VCaP (cell line): ENCODE results near the gene ZDHHC11B.
"Not testable (repeated sequence)": the region's sequence is repeated elsewhere in the genome, so short reads cannot be mapped to it uniquely, and the experiment has no call there.

ENCODE experiments used
- H3K27ac ChIP-seq: fragments of 450-650 bp; 2 replicates; pipeline ENCODE4 v1.5.1; 2017
- TF ChIP-seq, protein P1 (sequence below): fragments of 450-650 bp; conservative IDR thresholded peaks from 2 replicates; pipeline ENCODE4 v1.5.1; 2017; ENCODE audit warnings: mild to moderate bottlenecking, moderate library complexity

ZDHHC11B gene

DNA sequence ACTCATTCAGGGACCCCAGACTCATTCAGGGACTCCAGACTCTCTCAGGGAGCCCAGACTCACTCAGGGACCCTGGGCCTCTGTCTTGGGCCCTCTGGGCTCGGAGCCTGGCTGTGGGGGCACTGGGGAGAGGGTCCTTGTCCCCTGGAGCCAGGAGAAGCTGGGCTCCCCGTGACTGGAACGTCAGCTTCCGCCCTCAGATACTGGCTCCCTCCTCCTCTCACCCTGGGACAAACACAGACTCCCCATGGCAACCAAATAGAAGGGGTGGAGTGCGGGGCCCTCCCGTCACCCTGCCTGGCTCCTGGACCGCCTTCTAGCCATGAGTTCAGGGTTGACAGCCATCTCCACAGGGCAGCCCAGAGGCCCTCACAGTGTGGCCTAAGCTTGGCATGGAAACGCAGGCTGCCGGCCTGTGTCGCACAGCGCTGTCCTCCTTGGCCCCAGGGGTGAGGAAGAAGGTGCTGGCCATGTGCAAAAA, 27.6 kb downstream of the ZDHHC11B start:
- no peak overlapping the region for H3K27ac ChIP-seq

DNA sequence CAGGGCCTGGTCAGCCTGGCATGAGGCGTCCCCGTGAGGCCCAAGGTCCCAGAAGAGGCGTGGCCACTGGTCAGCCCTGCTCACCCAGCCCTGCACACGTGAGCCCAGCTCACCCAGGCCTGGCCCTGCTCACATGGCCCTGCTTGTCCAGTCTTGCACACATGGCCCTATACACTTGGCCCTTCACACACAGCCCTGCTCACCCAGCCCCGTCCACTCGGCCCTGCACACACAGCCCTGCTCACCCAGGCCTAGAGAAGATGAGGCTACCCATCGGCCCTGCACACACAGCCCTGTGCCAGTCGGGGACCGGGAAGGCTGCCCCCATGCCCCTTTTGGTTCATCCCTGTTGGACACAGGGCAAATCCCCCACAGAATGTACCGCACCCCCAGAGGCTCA, 28.4 kb downstream of the ZDHHC11B start:
- TF ChIP-seq, protein P1, sequence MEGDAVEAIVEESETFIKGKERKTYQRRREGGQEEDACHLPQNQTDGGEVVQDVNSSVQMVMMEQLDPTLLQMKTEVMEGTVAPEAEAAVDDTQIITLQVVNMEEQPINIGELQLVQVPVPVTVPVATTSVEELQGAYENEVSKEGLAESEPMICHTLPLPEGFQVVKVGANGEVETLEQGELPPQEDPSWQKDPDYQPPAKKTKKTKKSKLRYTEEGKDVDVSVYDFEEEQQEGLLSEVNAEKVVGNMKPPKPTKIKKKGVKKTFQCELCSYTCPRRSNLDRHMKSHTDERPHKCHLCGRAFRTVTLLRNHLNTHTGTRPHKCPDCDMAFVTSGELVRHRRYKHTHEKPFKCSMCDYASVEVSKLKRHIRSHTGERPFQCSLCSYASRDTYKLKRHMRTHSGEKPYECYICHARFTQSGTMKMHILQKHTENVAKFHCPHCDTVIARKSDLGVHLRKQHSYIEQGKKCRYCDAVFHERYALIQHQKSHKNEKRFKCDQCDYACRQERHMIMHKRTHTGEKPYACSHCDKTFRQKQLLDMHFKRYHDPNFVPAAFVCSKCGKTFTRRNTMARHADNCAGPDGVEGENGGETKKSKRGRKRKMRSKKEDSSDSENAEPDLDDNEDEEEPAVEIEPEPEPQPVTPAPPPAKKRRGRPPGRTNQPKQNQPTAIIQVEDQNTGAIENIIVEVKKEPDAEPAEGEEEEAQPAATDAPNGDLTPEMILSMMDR: no peak
- H3K27ac ChIP-seq: no peak overlapping the region

More for the DNA sequence above, 27.6 kb downstream of the ZDHHC11B start:
- TF ChIP-seq, protein P1: no peak

DNA sequence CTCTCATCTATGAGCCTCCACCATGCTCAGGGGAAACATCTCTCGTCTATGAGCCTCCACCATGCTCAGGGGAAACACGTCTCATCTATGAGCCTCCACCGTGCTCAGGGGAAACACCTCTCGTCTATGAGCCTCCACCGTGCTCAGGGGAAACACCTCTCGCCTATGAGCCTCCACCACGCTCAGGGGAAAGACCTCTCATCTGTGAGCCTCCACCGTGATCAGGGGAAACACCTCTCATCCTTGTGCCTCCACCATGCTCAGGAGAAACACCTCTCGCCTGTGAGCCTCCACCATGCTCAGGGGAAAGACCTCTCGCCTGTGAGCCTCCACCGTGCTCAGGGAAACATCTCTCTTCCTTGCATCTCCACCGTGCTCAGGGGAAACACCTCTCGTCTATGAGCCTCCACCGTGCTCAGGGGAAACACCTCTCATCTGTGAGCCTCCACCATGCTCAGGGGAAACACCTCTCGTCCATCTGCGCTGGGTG, 30.3 kb downstream of the ZDHHC11B start:
- H3K27ac ChIP-seq: not testable (repeated sequence)

DNA sequence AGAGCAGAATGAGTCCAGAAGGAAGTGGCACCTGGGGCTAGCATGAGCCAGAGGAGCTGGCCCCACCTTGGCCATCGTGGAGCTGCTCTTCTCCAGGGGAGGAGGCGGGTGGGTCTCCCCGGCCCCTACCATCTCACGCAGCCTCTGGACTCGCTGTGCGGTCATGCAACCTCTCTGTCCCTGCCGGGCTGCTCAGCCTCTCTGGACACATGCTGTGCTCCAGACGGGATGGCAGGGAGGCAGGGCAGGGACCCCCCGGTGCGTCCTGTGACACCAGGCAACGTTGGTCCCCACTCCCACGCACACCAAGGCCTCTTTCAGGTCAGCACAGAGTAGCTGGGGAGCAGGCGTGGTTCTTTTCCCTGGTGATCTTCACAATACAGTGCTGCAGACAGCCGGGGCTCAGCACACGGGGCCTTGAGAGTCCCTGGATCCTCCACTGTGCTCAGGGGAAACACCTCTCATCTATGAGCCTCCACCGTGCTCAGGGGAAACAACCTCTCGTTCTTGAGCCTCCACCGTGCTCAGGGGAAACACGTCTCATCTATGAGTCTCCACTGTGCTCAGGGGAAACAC, 30.9 kb downstream of the ZDHHC11B start:
- not testable (repeated sequence) for H3K27ac ChIP-seq

DNA sequence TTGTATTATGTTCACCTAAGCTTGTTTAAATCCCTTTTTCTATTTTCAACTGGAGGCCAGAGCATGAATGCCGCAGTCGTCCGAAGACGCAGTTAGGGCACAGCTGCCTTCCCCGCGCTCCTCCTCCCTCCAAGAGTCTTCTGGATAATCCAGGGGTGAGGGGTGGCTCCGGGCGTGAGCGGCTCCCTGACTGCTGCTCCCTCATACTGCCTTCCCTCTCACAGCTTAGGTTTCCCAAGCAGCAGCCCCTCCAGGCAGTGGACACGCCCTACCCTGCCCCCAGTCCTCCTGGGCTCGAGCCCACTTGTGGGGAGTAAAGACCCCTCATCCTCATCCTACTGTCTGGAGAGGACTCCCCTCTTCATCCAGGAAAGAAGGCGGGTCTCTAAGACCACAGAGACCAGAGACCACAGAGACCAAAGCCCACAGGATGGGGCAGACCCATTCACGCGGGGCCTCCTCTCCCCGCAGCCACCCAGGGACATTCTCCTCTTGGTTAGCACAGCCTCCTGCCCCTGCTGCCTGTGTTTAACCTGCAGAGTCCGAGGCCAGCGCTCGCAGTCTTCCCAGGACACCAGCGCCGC, 31.9 kb downstream of the ZDHHC11B start:
- H3K27ac ChIP-seq: not testable (repeated sequence)

DNA sequence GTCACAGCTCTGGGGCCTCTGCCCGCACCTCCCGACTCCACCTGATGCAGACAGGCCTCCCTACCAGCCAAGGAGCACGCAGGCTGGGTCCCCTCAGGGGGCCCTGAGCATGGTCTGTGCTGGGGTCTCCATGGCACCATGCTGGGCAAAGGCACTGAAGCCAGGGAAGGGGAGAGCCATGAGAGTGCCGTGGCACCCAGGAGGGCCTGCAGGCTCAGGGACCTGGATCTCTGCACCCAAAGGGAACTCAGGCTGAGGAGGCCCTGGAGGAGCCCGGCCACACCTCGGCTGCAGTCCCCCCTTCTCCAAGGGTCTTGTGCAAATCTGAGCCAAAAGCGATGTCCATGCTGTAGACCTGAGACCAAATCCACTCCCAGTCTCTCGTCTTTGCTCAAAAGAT, 32.5 kb downstream of the ZDHHC11B start:
- not testable (repeated sequence) for H3K27ac ChIP-seq

DNA sequence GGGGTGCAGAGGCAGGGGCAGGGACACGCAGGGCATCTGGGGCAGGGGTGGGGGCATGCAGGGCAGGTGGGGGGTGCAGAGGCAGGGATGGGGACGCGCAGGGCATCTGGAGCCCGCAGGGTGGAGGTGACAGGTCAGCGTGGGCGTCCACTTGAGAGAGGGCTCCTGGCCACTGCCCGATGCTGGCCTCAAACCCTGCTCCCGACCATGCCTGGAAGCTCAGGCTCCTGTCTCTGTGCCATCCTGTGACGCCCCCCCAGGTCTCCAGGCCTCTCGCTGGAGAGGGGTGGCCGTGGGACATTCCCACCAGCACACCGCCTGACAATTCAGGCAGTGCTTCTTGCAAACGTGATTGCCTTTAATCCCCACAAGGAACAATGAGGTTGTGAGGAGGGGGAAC, 33.0 kb downstream of the ZDHHC11B start:
- H3K27ac ChIP-seq: no peak overlapping the region
- TF ChIP-seq, protein P1: no peak

DNA sequence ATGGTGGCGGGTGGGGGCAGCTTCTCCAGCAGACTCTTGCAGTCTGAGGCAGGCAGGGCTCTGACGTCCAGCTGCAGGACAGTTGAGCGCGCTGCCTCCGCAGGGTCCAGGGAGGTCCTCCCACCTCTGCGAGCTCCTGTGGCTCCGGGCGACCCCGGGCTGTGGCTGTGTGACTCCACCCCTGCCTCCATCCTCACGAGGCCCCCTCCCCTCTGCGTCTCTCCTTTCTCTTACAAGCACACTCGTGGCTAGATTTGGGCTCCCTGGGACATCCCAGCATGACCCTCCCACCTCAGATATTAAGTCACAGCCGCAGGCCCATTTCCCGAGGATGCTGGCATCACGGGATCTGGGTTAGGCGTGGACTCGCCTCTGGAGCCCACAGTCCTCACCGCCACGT, 34.3 kb downstream of the ZDHHC11B start:
- not testable (repeated sequence) for H3K27ac ChIP-seq

DNA sequence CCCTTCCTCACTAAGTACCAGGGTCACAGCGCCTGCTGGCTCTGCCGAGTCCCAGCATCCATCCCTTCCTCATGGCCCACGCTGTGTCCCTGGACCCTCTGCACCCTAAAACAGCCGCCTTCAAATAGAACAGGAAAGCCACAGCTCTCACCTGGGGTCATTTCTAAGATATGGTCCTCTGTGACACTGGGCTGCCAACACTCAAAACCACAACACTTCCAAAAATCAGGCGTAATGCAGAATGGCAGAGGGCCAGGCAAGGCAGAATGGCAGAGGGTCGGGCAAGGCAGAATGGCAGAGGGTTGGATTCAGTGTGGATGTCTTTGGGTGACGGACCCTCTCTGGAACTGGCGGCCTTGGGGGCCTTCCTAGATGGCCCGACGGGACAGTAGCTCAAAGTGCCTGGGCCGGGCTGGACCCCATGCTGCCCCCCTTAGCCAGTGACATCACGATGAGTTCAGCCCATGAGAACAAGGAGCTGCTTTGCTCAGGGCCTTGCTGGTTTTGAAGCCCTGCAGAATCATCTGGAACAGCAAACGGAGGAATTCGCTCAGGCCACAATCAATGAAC, 35.3 kb downstream of the ZDHHC11B start:
- no peak overlapping the region for H3K27ac ChIP-seq
- TF ChIP-seq, protein P1: no peak

DNA sequence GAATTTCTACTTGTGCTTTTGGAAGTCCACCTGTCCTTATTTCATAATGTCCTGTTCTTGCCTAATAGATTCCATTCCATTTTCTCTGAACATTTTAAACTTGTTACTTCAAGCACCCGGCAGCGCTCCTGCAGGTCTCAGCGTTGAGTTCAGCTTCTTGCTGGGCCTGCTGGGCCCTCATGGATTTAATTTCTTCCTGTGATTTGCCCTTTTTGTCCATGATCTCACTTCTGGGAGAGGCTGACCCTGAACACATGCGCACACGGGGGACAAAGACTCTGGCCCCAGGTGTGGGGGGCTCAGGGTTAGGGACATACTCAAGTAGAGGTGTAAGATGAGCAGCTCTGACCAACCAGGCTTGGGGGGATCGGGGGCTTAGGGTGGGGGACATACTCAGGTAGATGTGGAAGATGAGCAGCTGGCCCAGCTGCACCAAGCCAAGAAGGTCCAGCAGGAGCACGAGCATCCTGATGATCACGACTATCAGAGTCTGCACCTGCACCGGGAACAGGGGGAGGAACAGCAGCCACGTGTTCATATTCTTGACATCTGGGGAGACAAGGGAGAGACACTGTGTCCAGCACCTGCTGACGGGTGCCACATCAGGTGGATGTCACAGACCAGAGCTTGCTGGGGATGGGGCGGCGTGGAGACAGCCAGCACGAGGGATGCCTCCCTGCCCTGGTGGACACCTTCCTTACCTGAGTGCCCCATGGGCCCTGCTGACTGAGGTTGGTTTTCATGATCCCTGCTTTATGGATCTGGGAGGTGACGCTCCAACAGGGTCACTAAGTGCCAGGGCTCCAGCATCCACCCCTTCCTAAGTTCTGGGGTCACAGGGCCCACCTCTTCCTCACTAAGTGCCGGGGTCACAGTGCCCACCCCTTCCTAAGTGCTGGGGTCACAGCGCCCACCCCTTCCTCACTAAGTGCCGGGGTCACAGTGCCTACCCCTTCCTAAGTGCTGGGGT, 36.2 kb downstream of the ZDHHC11B start:
- H3K27ac ChIP-seq: not testable (repeated sequence)

DNA sequence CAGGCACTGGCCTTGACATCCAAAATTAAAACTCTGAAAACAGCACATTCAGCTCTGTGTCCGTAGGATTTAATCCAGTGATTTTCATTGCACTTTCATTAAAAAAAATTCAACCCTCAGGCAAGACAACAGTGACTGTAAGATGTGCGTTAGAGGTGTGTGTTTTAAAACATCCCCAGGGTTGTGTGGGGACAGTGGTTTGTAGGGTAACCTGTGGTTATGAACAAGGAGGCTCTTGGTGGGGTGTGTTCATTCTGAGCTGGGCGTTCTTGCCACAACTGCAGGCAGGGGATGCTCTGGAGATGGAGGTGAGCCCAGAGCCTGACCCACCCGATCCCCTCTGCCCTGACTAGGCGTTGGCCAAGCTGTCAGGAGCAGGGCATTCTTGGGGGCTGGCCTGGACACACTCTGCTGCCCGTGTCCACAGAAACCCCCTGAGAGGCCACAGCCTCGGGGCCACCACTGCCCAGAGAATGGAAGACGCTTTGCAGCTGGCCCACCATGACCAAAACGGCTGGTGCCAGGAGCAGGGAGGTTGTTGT, 37.2 kb downstream of the ZDHHC11B start:
- not testable (repeated sequence) for H3K27ac ChIP-seq
